ENCODE measurements around the gene IFFO2. TPM values are rescaled to one million over a fixed set of nuclear protein-coding genes. Genes with fewer than 3 reads are reported as not detected.

Gene IFFO2
- total and polyA plus RNA-seq, 2 of the 13 experiments (the other 11 are each of a cell fraction or from before 2014, with no cell fraction given) = 7.3 to 16.7 TPM

- TF ChIP-seq ZNF672 (CRISPR knock-in tag; IDR thresholded peaks at IDR 0.05) (no peak), ZBTB7B (CRISPR knock-in tag; IDR thresholded peaks at IDR 0.05) (0 out of 2 replicates have a peak, but pooled peaks have one; percentile 10), THAP11 (CRISPR knock-in tag; IDR thresholded peaks at IDR 0.05) (0 out of 2 replicates have a peak, but pooled peaks have one; percentile 49), FLYWCH1 (CRISPR knock-in tag; IDR thresholded peaks at IDR 0.05) (no peak), SIN3A (IDR thresholded peaks at IDR 0.05; ENCODE audit: borderline replicate concordance, low read depth, low read length) (peak; percentile 86), HDAC2 (CRISPR knock-in tag; IDR thresholded peaks at IDR 0.05) (no peak), FOXK2 (IDR thresholded peaks at IDR 0.05) (peak; percentile 98), ZNF737 (CRISPR knock-in tag; IDR thresholded peaks at IDR 0.05; ENCODE audit: borderline replicate concordance) (no peak), TRAFD1 (CRISPR knock-in tag; IDR thresholded peaks at IDR 0.05; ENCODE audit: borderline replicate concordance) (peak; percentile 50; the same call in 1 of the 2 replicates), KDM5B (CRISPR knock-in tag; IDR thresholded peaks at IDR 0.05; ENCODE audit: borderline replicate concordance) (peak; percentile 70; the same call in 1 of the 2 replicates), ZFP91 (CRISPR knock-in tag; IDR thresholded peaks at IDR 0.05; ENCODE audit: borderline replicate concordance) (peak; percentile 27; the same call in 1 of the 2 replicates), SP1 (IDR thresholded peaks at IDR 0.05) (no peak), SP1 (CRISPR knock-in tag; IDR thresholded peaks at IDR 0.05) (no peak; the same call in 1 of the 2 replicates), ZNF687 (CRISPR knock-in tag; IDR thresholded peaks at IDR 0.05) (peak; percentile 92)
- TF ChIP-seq, protein P1, sequence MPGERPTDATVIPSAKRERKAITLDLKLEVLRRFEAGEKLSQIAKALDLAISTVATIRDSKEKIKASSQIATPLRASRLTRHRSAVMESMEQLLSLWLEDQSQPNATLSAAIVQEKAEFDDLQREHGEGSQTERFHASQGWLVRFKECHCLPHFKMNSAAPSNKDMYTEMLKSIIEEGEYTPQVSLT (CRISPR knock-in tag; IDR thresholded peaks at IDR 0.05; ENCODE audit: borderline replicate concordance, low read depth) = no peak
- TF ChIP-seq, protein P2, sequence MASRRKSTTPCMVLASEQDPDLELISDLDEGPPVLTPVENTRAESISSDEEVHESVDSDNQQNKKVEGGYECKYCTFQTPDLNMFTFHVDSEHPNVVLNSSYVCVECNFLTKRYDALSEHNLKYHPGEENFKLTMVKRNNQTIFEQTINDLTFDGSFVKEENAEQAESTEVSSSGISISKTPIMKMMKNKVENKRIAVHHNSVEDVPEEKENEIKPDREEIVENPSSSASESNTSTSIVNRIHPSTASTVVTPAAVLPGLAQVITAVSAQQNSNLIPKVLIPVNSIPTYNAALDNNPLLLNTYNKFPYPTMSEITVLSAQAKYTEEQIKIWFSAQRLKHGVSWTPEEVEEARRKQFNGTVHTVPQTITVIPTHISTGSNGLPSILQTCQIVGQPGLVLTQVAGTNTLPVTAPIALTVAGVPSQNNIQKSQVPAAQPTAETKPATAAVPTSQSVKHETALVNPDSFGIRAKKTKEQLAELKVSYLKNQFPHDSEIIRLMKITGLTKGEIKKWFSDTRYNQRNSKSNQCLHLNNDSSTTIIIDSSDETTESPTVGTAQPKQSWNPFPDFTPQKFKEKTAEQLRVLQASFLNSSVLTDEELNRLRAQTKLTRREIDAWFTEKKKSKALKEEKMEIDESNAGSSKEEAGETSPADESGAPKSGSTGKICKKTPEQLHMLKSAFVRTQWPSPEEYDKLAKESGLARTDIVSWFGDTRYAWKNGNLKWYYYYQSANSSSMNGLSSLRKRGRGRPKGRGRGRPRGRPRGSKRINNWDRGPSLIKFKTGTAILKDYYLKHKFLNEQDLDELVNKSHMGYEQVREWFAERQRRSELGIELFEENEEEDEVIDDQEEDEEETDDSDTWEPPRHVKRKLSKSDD (CRISPR knock-in tag; IDR thresholded peaks at IDR 0.05; ENCODE audit: low read depth) = no peak
- TF ChIP-seq, protein P3, sequence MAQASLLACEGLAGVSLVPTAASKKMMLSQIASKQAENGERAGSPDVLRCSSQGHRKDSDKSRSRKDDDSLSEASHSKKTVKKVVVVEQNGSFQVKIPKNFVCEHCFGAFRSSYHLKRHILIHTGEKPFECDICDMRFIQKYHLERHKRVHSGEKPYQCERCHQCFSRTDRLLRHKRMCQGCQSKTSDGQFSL (CRISPR knock-in tag; IDR thresholded peaks at IDR 0.05) = no peak
Observed at GRCh38 chr1:18902523-18903290, 53.8 kb downstream of the IFFO2 start, which contains the start of gene ALDH4A1 (continued).
